Esophagus muscularis mucosa (tissue), 3 donors: Measurements from ENCODE around the gene EEPD1.

ENCODE experiments used
- CTCF ChIP-seq, 3 experiments: fragments of 200-600 bp in 2 of 3; fragments of 450-650 bp in 1 of 3; sonication (generic) in 2 of 3; IDR thresholded peaks; one replicate each; pipeline ENCODE4 v1.5.1; 2017 to 2019; ENCODE audit warnings: antibody characterized with exemption in 3 of 3, mild to moderate bottlenecking in 2 of 3, moderate library complexity in 1 of 3
- POLR2AphosphoS5 ChIP-seq, 2 donors: sonication (generic); formaldehyde crosslinking; IDR thresholded peaks; one replicate each; pipeline ENCODE4 v1.6.1; 2017; ENCODE audit warnings: antibody characterized with exemption in 2 of 2

- no peak for TF ChIP-seq CTCF (IDR thresholded peaks at IDR 0.05)
- no peak for TF ChIP-seq POLR2AphosphoS5 (IDR thresholded peaks at IDR 0.05)
Observed at GRCh38 chr7:36145686-36146085, 7.4 kb upstream of the EEPD1 start.
